GM10266 (cell line): Measurements from ENCODE around the gene NOL8.

Experiments used
- DNase-seq: peaks from one replicate; pipeline ENCODE4 v3.0.0; 2012; ENCODE audit errors: extremely low spot score
- CTCF ChIP-seq: IDR thresholded peaks from 2 replicates; pipeline ENCODE4 v1.5.1; 2012; ENCODE audit warnings: mild to moderate bottlenecking, low read depth; ENCODE audit not compliant: control insufficient read depth, insufficient read depth; ENCODE audit errors: missing control alignments

The NOL8 gene

GRCh38 chr9:92349771-92350739, 24.9 kb upstream of the NOL8 start:
- TF ChIP-seq CTCF: no peak
- no peak for DNase-seq

GRCh38 chr9:92345582-92345981, 20.4 kb upstream of the NOL8 start:
- no peak for TF ChIP-seq CTCF
- DNase-seq: no peak

- DNase-seq: no peak
- TF ChIP-seq CTCF: no peak
These were observed 17.8 kb upstream of the NOL8 start for GRCh38 chr9:92342825-92343488.

GRCh38 chr9:92341578-92341977, 16.4 kb upstream of the NOL8 start:
- no peak for TF ChIP-seq CTCF

GRCh38 chr9:92333282-92333634, 8.1 kb upstream of the NOL8 start:
- TF ChIP-seq CTCF: no peak
- no peak for DNase-seq

More at GRCh38 chr9:92341578-92341977, 16.4 kb upstream of the NOL8 start:
- no peak for DNase-seq

- no peak for TF ChIP-seq CTCF
- no peak for DNase-seq
These were observed 7.6 kb upstream of the NOL8 start for GRCh38 chr9:92332577-92333281.
